LoVo (cell line): ENCODE results near the gene SLC39A9.
A peak's percentile ranks its signal among the peaks of the same experiment; 100 is the strongest.

ENCODE experiments used
- DNase-seq: peaks from one replicate; pipeline ENCODE4 v3.0.0-alpha.2; 2016; ENCODE audit warnings: low spot score

SLC39A9 gene

GRCh38 chr14:69427596-69427995, 29.1 kb downstream of the SLC39A9 start:
- DNase-seq, result no peak

- DNase-seq, result no peak
Observed at GRCh38 chr14:69428289-69428998, 30.0 kb downstream of the SLC39A9 start.

- no peak for DNase-seq
Observed at GRCh38 chr14:69429643-69430042, 31.2 kb downstream of the SLC39A9 start.

- DNase-seq, result no peak
Observed at GRCh38 chr14:69430306-69430939, 31.9 kb downstream of the SLC39A9 start.

- no peak for DNase-seq
Observed at GRCh38 chr14:69432364-69432763, 33.9 kb downstream of the SLC39A9 start.

- no peak for DNase-seq
Observed at GRCh38 chr14:69439521-69440270, 41.2 kb downstream of the SLC39A9 start.

GRCh38 chr14:69441948-69442347, 43.5 kb downstream of the SLC39A9 start:
- DNase-seq, result no peak

- no peak for DNase-seq
Observed at GRCh38 chr14:69443296-69443805, 44.9 kb downstream of the SLC39A9 start.

GRCh38 chr14:69449216-69449615, 50.7 kb downstream of the SLC39A9 start:
- DNase-seq, result no peak

GRCh38 chr14:69451941-69452340, 53.4 kb downstream of the SLC39A9 start:
- DNase-seq, result no peak

GRCh38 chr14:69458350-69458749, 59.9 kb downstream of the SLC39A9 start:
- no peak for DNase-seq

- DNase-seq, result no peak
Observed at GRCh38 chr14:69459122-69459521, 60.6 kb downstream of the SLC39A9 start.

- peak; percentile 75 for DNase-seq
Observed at GRCh38 chr14:69460093-69460701, 61.7 kb downstream of the SLC39A9 start.

GRCh38 chr14:69464379-69464778, 65.9 kb downstream of the SLC39A9 start:
- DNase-seq, result no peak

GRCh38 chr14:69464829-69465228, 66.3 kb downstream of the SLC39A9 start:
- peak; percentile 73 for DNase-seq

- DNase-seq, result no peak
Observed at GRCh38 chr14:69468949-69469348, 70.5 kb downstream of the SLC39A9 start.

- no peak for DNase-seq
Observed at GRCh38 chr14:69471436-69471835, 72.9 kb downstream of the SLC39A9 start.

- no peak for DNase-seq
Observed at GRCh38 chr14:69471916-69472315, 73.4 kb downstream of the SLC39A9 start.

- no peak for DNase-seq
Observed at GRCh38 chr14:69473260-69473659, 74.8 kb downstream of the SLC39A9 start.

GRCh38 chr14:69473946-69474345, 75.5 kb downstream of the SLC39A9 start:
- DNase-seq, result no peak

GRCh38 chr14:69475194-69475818, 76.8 kb downstream of the SLC39A9 start:
- no peak for DNase-seq
